Ishikawa (cell line): ENCODE data around the gene NEK11.

Source experiments
- EGR1 ChIP-seq: IDR thresholded peaks from 2 replicates; pipeline ENCODE4 v1.6.1; 2012
- EP300 ChIP-seq: IDR thresholded peaks from 2 replicates; pipeline ENCODE4 v1.6.1; 2012; ENCODE audit warnings: borderline replicate concordance
- FOXM1 ChIP-seq: IDR thresholded peaks from 2 replicates; pipeline ENCODE4 v1.6.1; 2012; ENCODE audit warnings: low read depth, borderline replicate concordance
- MAX ChIP-seq: IDR thresholded peaks from 2 replicates; pipeline ENCODE4 v1.6.1; 2012
- RAD21 ChIP-seq: IDR thresholded peaks from 2 replicates; pipeline ENCODE4 v1.6.1; 2012; ENCODE audit warnings: low read depth
- REST ChIP-seq: IDR thresholded peaks from 2 replicates; pipeline ENCODE4 v1.6.1; 2012; ENCODE audit warnings: low read depth, mild to moderate bottlenecking
- TAF1 ChIP-seq: IDR thresholded peaks from 2 replicates; pipeline ENCODE4 v1.6.1; 2012; ENCODE audit warnings: low read depth, mild to moderate bottlenecking
- TCF12 ChIP-seq: IDR thresholded peaks from 2 replicates; pipeline ENCODE4 v1.6.1; 2012; ENCODE audit warnings: low read depth
- TEAD4 ChIP-seq: IDR thresholded peaks from 2 replicates; pipeline ENCODE4 v1.6.1; 2012
- YY1 ChIP-seq: IDR thresholded peaks from 2 replicates; pipeline ENCODE4 v1.6.1; 2012; ENCODE audit warnings: low read depth
- ZBTB7A ChIP-seq: IDR thresholded peaks from 2 replicates; pipeline ENCODE4 v1.6.1; 2012; ENCODE audit warnings: low read depth

DNA sequence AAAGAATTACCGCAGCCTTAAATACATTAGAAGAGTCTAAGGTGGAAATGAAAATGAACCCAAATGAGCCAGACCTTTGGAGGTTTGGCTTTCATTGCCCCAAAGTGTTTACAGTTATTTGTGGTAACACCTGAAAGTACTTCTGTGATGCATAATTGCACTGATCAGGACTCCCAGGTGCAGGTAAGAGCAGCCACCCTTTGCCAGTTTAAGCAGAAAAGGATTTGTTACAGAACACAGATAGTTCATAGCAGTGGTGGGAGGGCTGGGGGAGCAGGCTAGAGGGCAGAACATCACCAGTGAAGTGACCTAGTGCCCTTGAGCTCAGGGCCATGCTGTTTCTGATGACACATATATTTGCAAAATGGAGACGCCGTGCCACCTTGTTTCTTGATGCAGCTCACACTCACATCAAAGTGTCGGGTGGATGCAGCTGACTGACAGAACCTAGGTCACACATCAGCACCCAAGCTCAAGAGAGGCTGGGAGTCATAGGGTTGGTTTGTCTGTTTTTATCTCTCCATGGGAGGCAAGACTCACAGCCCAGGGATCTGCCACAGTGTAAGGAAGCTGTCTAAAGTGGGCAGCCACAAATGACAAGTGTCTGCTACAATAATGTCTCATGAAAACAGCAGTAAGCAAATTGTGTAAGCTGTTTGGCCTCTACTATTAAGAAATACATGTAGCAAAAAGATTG, 49.1 kb downstream of the NEK11 start:
- no peak for TF ChIP-seq RAD21
- TF ChIP-seq YY1 = no peak
- no peak for TF ChIP-seq MAX
- TF ChIP-seq TCF12 = no peak
- TF ChIP-seq TAF1 = no peak
- no peak for TF ChIP-seq ZBTB7A
- TF ChIP-seq REST = no peak
- no peak for TF ChIP-seq FOXM1
- TF ChIP-seq EGR1 = no peak
- TF ChIP-seq EP300 = no peak
- TF ChIP-seq TEAD4 = no peak
